ENCODE data around the gene ANAPC2.

DNA sequence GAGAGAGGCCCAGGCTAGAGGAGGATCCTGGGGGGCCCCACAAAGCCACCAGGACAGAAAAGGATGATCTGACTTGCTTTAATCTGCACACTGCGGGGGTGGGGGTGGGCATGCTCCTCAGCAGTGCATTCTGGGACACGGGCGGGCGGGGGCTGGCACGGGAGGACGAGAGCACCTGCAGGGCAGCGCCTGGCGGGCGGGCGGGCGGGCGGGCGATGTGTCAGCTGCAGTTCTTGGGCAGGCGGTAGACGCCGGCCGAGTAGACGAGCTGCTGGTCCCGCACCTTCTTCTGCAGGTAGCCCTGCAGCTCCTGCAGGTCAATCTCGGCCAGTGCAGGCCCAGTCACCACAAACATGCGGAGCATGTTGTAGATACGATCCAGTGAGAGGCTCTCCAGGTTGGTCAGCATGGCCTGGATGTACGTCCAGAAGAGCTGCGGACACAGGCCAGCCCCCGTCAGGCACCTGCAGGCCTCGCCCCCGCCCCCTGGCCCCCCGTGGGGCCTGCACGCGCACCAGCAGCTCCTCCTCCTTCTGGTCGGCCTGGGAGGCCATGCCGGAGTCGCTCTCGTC lies 13.6 kb downstream of the ANAPC2 start:
- TF ChIP-seq L3MBTL2 (conservative IDR thresholded peaks at IDR 0.05) (no peak), HDGF (IDR thresholded peaks at IDR 0.05; ENCODE audit: borderline replicate concordance) (no peak), ARNT (IDR thresholded peaks at IDR 0.05) (no peak), CTBP1 (IDR thresholded peaks at IDR 0.05; ENCODE audit: borderline replicate concordance) (no peak), SP1 (IDR thresholded peaks at IDR 0.05) (no peak), FOXM1 (IDR thresholded peaks at IDR 0.05; ENCODE audit: borderline replicate concordance) (no peak), FOXA1 (IDR thresholded peaks at IDR 0.05) (no peak), BHLHE40 (IDR thresholded peaks at IDR 0.05; ENCODE audit: borderline replicate concordance) (no peak), NFRKB (IDR thresholded peaks at IDR 0.05) (no peak), ELF4 (IDR thresholded peaks at IDR 0.05) (no peak), FOXK2 (IDR thresholded peaks at IDR 0.05) (no peak), LEF1 (IDR thresholded peaks at IDR 0.05; ENCODE audit: borderline replicate concordance) (no peak)

Measured in HEK293T (cell line).